Measurements from ENCODE around the gene GRIA4.

Gene GRIA4

DNA sequence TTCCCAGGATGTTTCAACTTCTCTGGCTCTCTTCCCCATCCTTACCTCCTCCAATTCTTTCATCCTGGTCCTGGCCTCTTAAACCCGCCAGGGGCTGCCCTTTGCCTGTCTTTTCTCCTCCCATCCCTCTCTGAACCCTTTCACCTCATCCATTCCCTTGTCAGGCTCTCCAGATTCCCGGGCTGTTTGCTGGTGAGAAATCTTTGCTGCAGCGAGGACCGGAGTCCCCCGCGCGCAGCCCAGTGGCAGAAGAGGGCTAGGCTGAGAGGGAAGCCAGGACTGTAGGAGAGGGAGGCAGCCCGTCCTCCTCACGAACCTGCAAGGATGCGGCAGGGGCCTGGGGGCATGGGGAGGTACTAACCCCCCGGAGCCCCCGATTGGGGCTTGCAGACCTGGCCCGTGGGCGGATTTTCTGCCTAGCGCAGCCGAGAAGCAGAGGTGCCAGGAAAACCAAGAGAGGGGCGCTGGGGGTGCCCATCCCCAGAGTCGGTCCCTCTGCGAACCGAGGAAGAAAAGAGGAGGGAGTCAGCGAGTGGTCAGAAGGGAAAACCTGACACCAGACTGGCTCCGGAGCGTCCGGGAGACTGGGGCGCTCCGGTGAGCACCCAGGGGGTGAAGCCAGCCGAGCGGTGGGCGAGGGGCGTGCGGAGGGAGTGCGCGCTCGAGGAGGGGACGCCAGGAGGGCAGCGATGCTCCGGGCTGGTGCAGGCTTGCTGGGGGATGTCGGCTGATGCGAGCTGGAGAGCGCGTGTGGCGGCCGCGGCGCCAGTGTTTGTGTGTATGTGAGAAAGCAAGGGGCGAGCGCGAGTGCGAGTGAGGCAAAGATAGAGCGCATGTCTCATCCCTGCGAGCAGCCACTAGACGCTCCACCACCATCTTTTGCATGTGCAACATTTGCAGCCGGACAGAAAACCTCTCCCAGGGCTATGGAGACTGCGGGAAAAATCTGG lies at the start of gene GRIA4:
TSS of gene GRIA4 (plus strand) at position 242 of the 950 bp plus-strand sequence. CDS start 925 bp downstream, outside the sequence.
- DNase-seq (ENCODE audit: low read depth in 2 of 2): no peak

DNA sequence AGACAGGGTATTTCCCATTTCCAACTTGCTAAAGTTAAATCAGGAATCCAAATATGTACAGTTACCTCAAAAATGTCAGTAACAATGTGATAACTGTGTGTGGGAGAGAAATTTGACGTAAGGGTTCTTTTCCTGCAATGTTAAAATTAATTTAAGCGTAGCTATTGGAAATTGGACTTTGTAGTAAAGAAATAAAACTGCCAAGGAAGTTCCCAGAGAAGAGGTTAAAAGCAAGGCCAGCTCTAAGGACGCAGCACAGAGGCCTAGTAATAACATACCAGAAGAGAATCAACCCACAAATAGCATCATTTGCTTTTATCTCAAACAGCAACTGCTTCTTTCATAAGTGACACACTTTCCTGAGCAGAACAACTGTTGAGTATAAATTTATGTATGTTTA lies 36.8 kb upstream of the GRIA4 start:
- DNase-seq (ENCODE audit: low read depth in 2 of 2): no peak

DNA sequence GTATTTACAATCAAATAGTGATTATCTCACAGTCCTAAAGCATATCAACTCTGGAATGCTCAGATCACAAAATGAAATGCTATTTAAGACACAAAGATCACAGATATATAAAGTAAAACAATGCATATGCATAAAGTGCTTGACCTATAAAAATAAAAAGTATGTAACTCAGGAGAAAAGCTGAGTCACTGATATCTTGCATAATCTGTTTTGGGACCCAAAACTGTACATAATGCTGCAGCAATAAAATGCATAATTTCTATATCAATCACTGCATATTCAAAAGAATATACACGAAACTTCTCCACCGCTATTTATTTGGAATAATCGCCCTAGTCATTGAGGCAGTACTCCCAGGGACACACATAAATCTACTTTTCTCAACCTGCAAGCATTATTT lies 34.9 kb upstream of the GRIA4 start:
- no peak for DNase-seq (ENCODE audit: low read depth in 2 of 2)

DNA sequence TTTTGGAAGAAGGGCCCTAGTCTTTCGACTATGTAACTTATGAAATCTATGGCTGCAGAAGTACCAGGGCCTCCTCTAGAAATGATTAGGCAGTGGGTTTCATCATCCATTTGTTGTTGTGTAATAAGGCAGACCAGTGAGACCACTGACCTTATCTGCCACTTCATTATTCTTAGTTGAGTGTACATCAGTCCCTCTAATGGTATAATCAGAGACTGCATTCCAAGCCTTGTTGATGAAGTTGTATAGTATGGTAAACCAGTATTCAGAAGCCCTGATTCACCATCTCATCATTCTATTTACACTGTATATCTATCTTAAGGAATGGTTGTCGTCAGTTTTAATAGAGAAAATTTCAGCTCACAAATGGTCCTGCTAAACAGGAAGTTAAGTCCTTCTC lies 32.2 kb upstream of the GRIA4 start:
- no peak for DNase-seq (ENCODE audit: low read depth in 2 of 2)

DNA sequence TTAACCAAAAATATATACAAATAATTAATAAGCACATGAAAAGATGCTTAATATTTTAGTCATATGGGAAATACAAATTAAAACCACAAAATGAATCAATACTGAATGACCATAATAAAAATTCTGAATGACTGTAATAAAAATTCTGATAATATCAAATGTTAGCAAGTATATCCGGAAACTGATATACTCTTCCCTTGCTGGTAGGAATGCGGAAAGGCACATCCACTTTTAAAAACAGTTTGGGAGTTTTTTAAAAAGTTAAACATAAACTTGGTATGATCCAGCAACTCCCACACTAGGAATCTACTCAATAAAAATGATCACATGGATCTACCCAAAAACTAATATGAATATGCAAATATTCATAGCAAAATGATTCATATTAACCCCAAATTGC lies 30.8 kb upstream of the GRIA4 start:
- no peak for DNase-seq (ENCODE audit: low read depth in 2 of 2)

DNA sequence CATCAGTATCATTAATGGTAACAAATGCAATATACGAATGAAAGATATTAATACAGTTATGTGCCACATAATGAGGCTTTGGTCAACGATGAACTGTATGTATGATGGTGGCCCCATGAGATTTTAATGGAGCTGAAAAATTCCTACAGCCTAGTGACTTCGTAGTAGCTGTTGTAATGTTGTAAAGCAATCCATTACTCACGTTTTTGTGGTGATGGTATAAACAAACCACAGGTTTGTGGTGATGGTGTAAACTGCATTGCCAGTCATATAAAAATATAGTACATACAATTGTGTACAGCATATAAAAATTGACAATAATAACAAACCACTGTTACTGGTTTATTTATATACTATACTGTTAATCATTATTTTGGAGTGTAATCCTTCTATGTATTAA lies 27.4 kb upstream of the GRIA4 start:
- no peak for DNase-seq (ENCODE audit: low read depth in 2 of 2)

DNA sequence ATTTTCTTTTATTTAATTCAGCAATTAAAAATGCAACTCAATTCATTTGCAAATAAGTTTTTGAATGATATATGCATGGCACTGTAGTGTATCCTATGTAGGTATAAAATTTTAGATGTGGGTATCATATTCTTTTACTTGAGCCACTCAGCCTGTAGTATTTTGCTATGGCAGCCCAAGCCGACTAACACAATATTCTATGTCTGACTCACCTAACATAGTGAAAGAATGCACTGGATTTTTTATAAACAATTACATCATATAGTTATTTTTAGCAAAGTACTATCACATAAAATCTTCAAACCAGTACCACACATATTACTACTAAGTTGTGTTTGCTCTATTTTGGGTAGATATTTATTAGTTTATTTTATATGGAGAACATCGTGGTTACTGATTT lies 21.9 kb upstream of the GRIA4 start:
- no peak for DNase-seq (ENCODE audit: low read depth in 2 of 2)

DNA sequence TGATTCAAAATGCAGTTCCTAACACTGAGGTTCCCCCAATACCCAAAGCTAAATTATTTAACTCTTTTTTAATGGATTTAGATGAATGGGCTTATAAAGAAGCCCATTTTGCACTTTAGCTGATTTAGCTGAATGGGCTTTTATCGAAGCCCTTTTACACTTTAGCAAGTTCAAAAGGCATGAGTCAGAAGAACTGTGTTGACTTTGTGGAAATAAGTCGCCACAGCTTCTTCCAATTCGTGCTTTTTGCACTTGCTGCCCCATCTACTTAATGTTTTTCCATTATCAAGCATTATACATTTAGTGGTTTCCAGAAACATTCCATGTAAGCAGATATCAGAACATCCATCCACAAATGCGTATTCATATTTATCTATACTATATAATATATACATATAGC lies 20.5 kb upstream of the GRIA4 start:
- DNase-seq (ENCODE audit: low read depth in 2 of 2): no peak

DNA sequence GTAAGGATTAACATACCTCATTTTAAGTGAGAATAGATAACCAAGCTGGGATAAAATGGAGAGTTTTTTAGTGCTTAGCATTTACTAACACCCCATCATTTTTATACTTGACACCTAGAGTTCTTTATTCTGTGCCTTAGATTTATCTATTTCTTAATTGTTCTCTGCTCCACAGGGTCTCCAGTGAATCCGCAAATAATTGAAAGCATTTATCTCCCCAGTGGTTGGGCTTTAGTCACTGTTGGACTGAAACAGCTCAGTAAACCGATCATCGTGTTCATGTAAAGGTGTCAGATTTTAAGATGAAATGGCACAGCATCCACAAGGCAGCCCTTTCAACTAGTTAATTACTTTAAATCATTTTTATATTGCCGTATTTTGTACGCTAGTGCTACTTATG lies 17.8 kb upstream of the GRIA4 start:
- DNase-seq (ENCODE audit: low read depth in 2 of 2): no peak

DNA sequence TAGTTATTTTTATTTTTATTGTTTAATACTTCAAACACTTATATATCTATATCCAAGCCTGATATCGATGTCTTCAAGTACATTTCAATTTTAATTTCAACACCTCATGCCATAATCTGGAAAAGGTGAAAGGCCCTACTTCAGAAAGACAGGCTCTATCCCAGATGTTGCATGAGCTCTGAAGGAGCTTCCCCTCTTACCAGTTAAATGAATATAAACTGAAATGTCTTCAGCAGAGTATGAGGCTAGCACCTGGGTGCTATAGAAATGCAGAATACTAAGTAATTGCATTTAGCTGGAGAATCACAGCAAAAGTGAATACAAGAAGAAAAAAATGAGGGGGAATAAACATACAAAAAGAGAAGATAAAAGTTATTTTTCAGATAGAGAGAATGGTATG lies 11.5 kb upstream of the GRIA4 start:
- no peak for DNase-seq (ENCODE audit: low read depth in 2 of 2)

DNA sequence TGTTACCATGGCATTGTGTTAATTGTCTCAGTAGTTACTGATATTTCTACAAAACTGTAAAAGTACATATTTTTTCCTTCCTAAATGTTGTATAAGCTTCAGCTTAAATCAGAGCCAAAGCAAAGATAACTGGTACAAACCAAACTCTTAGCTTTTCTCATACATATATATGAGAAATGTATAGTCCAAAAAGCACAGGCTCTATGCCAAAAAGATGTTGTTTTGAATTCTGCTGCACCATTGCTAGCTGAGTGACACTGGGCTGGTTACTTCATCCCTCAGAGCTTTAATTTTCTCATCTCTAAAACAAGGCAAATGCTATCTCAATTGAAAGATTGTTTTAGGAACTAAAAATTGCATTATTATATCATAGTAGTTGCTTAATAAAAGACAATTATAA lies 6.7 kb upstream of the GRIA4 start:
- no peak for DNase-seq (ENCODE audit: low read depth in 2 of 2)

DNA sequence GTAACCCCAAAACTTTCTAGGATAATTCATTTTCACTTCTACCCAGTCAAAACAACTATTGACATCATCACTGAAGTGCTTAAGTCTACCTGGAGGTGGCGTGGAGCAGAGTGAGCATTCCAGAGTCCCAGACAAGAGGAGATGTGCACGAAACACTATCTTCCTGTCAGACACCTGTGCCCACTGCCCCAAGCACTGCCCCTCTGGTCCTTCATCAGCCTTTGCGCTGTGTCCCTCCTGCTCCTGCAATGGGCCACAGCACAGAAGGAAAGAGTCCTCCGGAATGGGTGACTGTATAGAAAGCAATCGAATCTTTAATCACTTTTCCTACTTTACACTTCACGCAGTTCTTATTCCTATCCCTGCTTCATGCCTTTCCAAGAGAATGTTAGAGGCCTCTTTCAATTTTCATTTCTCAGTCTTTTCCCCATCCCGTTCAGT lies 512 bp upstream of the GRIA4 start:
- DNase-seq (ENCODE audit: low read depth in 2 of 2): no peak

DNA sequence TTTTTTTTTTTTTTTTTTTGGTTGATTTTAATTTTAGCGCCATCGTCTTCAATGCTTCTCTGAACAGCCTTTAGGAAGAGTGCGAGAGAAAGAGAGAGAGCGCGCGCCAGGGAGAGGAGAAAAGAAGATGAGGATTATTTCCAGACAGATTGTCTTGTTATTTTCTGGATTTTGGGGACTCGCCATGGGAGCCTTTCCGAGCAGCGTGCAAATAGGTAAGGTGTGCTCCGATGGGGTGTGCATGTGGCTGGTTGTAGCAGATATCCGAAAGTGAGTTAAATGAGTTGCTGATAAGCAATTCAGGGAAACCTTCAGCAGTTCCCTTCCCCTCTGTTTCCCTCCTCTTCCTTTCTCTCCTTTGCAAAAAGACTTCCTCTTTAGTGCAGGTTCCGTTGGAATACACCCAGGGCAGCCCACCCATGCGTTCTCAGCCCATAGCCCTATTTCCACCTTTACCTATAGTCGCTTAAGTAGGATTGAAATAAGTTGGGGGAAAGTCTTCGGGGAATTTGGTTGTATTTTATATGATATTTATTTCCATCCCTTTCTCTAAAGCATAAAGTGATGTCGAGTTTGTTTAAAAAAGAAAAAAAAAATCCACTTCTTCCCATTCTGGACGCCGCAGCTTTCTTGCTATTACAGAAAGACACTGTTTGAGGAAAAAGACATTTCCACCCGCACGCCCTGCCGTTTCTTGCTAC lies 1.1 kb downstream of the GRIA4 start:
- no peak for DNase-seq (ENCODE audit: low read depth in 2 of 2)

DNA sequence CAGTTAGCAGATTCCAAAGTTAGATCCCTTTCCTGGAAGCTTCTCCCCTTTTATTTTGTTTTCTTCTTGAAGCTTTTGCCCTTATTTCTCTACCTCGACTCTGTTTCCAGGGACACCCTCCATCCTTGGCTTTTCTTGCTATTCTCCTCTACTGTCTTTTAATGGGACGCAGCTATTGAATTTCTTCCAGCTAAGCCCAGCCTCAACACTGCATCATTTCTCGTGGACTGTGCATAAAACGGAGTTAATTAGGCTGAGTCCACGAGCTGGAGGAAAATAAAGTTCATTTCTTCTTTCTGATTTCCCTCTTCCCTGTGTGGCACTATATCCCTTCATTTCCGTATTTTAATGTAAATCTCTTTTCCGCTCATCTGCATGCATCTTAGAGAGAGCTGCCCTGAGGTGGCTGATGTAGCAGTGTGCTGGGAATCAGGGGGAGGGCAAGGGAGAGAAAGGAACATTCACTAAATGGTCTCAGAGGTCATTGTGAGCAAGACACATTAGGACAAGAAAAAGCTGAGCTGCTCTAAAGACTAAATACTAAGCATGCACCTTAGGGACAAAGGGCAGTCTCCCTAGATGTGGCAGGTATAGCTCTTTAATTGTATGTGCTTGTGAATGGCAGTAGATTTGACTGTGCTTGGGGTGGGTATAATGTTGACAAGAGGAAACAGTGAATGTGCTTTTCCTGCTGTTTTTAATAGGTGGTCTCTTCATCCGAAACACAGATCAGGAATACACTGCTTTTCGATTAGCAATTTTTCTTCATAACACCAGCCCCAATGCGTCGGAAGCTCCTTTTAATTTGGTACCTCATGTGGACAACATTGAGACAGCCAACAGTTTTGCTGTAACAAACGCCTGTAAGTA lies 1.9 kb downstream of the GRIA4 start:
- DNase-seq (ENCODE audit: low read depth in 2 of 2): no peak

DNA sequence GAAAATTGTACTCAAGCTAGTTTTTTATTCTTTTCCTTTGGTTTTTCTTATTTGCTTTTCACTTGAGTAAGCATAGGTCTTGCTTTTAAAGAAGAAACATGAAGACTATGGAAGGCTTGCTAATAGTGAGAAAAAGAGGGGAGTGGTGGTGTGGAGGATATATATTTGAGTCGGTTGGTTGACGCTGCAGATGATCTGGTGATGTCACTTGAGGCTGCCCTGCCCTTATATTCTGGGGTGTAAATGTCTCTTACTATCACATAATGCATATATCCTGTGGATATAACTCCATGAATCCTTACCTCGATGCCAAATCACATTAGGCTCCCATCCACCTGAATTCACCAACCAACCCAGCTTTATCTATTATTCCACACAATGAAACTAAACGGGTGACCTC lies 2.9 kb downstream of the GRIA4 start:
- no peak for DNase-seq (ENCODE audit: low read depth in 2 of 2)

DNA sequence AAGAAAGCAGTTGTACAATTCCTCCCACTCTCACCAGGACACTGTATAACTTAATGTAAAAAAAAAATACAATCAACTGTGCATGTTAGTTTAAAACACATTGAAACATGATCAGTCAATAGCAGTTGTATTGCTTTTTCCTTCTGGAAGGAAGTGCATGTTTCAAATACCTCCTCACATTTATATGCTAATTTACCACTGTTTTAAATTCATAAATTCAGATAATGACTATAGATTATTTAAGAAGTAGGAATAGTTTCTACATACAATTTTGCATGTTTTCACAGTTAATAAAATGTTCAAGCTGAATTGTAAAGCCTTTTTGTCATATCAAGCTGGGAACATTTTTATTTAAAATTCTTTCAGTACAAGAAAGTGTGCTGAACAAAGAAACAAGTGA lies 3.3 kb downstream of the GRIA4 start:
- DNase-seq (ENCODE audit: low read depth in 2 of 2): no peak

DNA sequence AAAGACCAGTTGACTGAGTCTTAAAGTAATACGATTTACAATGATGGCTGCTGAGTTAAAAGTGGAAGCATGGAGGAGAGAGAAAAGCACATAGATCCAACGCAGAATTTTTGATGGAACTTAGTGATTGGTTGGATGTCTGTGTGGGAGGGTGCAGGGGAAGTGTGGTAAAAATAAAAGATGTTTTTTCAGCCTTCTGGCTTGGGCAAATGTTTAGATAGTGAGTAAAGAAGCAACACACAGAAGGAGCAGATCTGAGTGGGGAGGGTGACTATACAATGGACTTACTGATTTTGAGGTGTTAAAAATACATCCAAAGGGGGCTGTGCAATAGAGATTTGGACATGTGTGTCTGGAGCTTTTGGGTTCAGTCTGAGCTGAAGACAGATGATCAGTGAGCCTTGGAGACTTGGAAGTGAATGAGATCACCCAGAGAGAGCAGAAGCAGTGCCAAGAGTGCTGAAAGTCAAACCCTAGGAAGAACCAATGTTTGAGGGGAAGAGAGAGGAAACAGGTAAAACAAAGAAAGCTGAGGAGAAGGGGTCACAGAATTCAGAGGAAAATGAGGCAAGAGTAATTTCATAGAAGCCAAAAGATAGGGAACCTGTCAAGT lies 8.6 kb downstream of the GRIA4 start:
- DNase-seq (ENCODE audit: low read depth in 2 of 2): no peak

DNA sequence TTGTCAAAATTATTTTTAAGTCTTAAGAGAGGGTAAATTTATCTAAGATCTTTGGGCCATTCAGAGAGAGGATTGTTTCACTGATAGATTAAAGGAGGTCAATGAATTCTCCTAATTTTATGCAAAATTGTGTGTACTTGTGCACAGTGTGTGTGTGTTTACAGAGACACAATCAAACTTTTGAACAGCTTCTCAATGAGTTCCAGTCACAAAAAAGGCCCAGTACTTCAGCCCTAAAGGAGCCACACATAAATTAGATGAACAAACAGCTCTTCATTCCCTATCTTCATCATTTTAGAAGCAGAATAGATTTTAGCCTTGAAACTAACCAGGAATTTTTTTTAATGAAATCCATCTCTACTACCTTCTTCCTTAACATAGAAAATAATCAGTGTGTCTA lies 9.7 kb downstream of the GRIA4 start:
- no peak for DNase-seq (ENCODE audit: low read depth in 2 of 2)

DNA sequence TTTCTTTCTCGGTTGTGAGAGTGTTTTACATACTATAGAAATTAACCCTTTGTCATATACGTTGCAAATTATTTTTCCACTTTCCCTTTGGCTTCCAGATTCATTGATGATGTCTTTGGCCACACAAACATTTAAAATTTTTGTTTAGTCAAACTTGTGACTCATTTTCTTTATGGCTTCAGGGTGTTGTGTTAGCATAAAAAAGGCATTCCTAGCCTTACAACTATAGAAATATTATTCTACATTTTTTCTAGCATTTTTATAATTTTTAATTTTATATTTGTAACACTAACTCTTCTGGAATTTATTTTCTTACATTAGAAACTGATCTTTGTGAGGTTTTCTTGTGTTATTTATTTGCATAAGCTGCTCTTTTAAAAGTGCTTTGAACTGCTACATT lies 12.1 kb downstream of the GRIA4 start:
- no peak for DNase-seq (ENCODE audit: low read depth in 2 of 2)

DNA sequence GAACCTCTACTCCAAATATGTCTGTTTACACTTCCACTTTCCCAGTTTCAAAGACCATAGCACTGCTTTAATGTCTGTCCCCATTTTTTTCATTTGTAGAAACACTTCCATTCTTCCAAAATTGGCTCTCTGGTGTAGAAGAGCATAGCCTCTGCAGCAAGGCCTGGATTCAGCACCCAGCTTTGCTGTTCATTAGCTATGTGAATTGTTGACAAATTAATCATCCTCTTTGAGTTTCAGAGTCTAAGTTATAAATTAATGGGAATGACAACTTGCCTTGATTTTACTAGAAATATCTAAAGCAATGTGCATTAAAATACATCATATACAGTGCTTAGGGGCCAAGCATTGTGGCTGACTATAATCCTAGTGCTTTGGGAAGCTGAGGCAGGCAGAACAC lies 22.4 kb downstream of the GRIA4 start:
- no peak for DNase-seq (ENCODE audit: low read depth in 2 of 2)

DNA sequence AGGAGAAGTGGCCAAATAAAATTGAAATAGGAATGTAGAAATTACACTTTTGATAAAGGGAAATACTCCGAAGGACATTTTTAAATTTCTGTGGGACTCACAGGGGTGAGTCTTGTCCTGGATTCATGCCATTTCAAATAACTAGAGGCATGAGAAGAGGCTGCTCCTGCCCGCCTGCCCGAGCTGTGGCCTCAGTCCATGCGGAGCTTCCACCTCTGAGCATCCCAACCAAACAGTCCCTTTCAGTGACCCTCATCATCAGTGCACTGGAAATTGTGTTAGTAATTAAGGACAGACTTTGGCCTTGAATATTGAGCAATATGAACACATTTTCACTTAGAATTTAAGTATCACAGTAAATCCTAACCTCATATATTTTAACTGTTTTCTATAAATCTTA lies 25.6 kb downstream of the GRIA4 start:
- DNase-seq (ENCODE audit: low read depth in 2 of 2): no peak

DNA sequence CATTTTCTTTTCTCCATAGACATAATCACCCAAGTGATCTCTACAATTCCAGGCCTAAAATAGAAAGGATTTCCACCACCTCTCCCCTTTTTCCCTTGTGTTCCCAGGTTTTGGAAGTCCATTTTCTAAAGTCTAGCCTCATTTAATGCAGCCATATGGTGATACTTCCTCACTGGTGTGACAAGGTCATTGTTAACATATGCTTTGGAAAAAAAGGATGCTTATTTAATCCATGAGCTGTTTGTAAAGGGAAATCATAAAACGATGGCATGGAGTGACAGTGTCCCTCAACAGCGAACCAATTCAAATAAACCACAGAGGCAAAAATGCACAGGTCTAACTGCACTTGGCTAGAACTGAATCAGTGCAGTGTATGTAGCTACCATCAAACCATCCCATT lies 26.6 kb downstream of the GRIA4 start:
- no peak for DNase-seq (ENCODE audit: low read depth in 2 of 2)
